Sigmoid colon (tissue), 7 donors: ENCODE results near the gene UNC5CL. TPM values are rescaled to one million over a fixed set of nuclear protein-coding genes. Genes with fewer than 3 reads are reported as not detected.

Source experiments
- DNase-seq: peaks from one replicate; pipeline ENCODE4 v3.0.0-alpha.2; 2019
- H3K27ac ChIP-seq, 4 donors: fragments of 200-600 bp; sonication (generic); one replicate each; pipeline ENCODE4 v1.5.1; 2016 to 2019; ENCODE audit warnings: mild to moderate bottlenecking in 1 of 4
- H3K27me3 ChIP-seq, 3 donors: fragments of 200-600 bp; sonication (generic); one replicate each; pipeline ENCODE4 v1.5.1; 2019; ENCODE audit warnings: mild to moderate bottlenecking in 1 of 3
- H3K36me3 ChIP-seq, 4 donors: fragments of 200-600 bp; sonication (generic); one replicate each; pipeline ENCODE4 v1.5.1; 2016 to 2019
- H3K4me1 ChIP-seq, 4 donors: fragments of 200-600 bp; sonication (generic); one replicate each; pipeline ENCODE4 v1.5.1; 2017 to 2019
- H3K4me3 ChIP-seq, 4 donors: fragments of 200-600 bp; sonication (generic); one replicate each; pipeline ENCODE4 v1.5.1; 2017 to 2019; ENCODE audit warnings: mild to moderate bottlenecking in 2 of 4, moderate library complexity in 1 of 4
- H3K9me3 ChIP-seq, 4 donors: fragments of 200-600 bp in 3 of 4; sonication (generic) in 3 of 4; one replicate each; pipeline versions ENCODE4 v1.5.1 to v1.6.1; 2013 to 2019
- EP300 ChIP-seq, 4 donors: sonication (generic); formaldehyde crosslinking; IDR thresholded peaks; one replicate each; pipeline ENCODE4 v1.6.1; 2017; ENCODE audit warnings: antibody characterized with exemption in 4 of 4
- POLR2A ChIP-seq, 2 donors: fragments of 450-650 bp; IDR thresholded peaks; one replicate each; pipeline ENCODE4 v1.6.1; 2016; ENCODE audit warnings: antibody characterized with exemption in 2 of 2, mild to moderate bottlenecking in 2 of 2, moderate library complexity in 2 of 2
- POLR2AphosphoS5 ChIP-seq, 4 donors: sonication (generic); formaldehyde crosslinking; IDR thresholded peaks; one replicate each; pipeline ENCODE4 v1.6.1; 2017; ENCODE audit warnings: antibody characterized with exemption in 4 of 4
- WGBS, 2 donors: extraction: QIAGEN DNeasy Blood & Tissue Kit; methylation state at CpG; one replicate each; pipeline ENCODE4 v1.1.7; 2013; 5-methylcytosine and 5-hydroxymethylcytosine counted together
- intact Hi-C: fragments of 100-400 bp; cut with DNase I; formaldehyde crosslinking; loops from one replicate; pipeline ENCODE4 v1.15.1; 2023
- polyA plus RNA-seq, 3 donors: library from polyadenylated mRNA; stranded (reverse); fragments of 200-250 nt; gene quantifications; one replicate each; pipeline ENCODE4 v1.2.3, GENCODE V29; 2013
- total RNA-seq, 4 donors: library from RNA; depleted of rRNA; stranded (reverse); fragments of >200 nt; gene quantifications; one replicate each; pipeline ENCODE4 v1.1.0, GENCODE V29; 2016
- TF ChIP-seq, protein P1 (sequence below), 4 experiments: fragments of 450-650 bp in 3 of 4; fragments of 200-600 bp in 1 of 4; IDR thresholded peaks; one replicate each; pipeline ENCODE4 v1.5.1; 2016 to 2019; ENCODE audit warnings: antibody characterized with exemption in 4 of 4, mild to moderate bottlenecking in 3 of 4, moderate library complexity in 2 of 4
- donor health status: healthy with polysubstance abuse.
- donor health status: Bipolar disorder and iron deficiency.
- donor health status: healthy.

The UNC5CL gene, protein sequence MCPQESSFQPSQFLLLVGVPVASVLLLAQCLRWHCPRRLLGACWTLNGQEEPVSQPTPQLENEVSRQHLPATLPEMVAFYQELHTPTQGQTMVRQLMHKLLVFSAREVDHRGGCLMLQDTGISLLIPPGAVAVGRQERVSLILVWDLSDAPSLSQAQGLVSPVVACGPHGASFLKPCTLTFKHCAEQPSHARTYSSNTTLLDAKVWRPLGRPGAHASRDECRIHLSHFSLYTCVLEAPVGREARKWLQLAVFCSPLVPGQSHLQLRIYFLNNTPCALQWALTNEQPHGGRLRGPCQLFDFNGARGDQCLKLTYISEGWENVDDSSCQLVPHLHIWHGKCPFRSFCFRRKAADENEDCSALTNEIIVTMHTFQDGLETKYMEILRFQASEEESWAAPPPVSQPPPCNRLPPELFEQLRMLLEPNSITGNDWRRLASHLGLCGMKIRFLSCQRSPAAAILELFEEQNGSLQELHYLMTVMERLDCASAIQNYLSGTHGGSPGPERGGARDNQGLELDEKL
- total RNA-seq (1 to 10 TPM in 2 of 4 donors, under 1 TPM in 2; 0.36 to 1.8 (median 0.82) TPM), polyA plus RNA-seq (1 to 10 TPM in 2 of 3 donors, under 1 TPM in 1; 0.46 to 6.0 (median 1.2) TPM)

DNA sequence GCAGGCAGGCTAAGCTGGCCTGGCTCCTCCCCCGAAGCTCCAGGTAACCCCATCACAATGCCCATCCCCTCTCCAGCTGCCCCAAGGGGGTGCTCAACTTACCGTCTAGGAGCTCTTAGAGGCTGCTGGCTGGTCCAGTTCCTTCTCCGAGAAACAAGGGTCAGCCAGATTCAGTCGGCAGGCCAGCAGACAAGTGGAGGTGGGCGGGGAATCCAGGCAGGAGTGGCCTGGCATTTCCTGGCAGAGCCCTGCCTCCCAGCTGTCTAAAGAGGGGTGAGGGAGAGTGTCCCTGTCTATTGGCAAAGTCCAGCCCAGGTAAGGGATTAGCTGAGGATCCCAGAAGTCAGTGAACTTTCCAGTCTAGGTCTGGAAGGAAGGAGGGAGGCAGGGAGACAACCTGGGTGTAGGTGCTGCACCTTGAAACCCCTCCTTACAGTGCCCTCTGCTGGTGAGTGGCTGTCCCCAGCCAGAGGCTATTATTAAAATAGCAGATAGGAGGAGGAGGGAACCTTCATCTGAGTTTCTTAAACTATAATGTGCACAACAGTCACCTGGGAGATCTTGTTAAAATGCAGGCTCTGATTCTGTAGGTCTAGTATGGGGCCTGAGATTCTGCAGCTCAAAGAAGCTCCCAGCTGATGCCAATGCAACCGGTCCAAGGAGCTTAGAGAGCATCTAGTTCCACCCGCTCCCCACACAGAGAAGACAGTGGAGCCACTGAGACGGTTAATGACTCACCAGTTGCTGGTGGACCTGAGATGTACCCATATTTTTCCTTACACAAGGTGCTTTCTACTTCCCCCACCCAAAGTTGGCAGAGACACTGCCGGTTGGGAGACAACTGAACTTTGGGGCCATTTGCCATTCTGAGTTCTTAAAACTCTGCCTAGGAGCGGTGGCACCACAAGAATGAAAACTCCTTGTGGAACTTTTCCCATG, at the start of gene UNC5CL:
Gene UNC5CL (minus strand): TSS at position 162 of the 939 bp plus-strand sequence. CDS start 4,147 bp downstream, outside the sequence.
- 46 to 66% methylated on average over 10 of the region's 10 CpGs for WGBS, 2 donors
- no peak for DNase-seq
- Histone ChIP-seq H3K4me3 (no peak within 1 kb of the TSS), H3K27ac (no peak within 1 kb of the TSS), H3K36me3 (no peaks in the 10 kb centered on the region), H3K27me3 (no peaks in the 10 kb centered on the region), H3K4me1 (no peaks in the 10 kb centered on the region), H3K9me3 (no peaks in the 10 kb centered on the region)
- TF ChIP-seq, protein P1, sequence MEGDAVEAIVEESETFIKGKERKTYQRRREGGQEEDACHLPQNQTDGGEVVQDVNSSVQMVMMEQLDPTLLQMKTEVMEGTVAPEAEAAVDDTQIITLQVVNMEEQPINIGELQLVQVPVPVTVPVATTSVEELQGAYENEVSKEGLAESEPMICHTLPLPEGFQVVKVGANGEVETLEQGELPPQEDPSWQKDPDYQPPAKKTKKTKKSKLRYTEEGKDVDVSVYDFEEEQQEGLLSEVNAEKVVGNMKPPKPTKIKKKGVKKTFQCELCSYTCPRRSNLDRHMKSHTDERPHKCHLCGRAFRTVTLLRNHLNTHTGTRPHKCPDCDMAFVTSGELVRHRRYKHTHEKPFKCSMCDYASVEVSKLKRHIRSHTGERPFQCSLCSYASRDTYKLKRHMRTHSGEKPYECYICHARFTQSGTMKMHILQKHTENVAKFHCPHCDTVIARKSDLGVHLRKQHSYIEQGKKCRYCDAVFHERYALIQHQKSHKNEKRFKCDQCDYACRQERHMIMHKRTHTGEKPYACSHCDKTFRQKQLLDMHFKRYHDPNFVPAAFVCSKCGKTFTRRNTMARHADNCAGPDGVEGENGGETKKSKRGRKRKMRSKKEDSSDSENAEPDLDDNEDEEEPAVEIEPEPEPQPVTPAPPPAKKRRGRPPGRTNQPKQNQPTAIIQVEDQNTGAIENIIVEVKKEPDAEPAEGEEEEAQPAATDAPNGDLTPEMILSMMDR (IDR thresholded peaks at IDR 0.05), result peak in 3 of 4 experiments; percentile 25 to 44 (median 41)
- TF ChIP-seq EP300 (IDR thresholded peaks at IDR 0.05), result no peak
- intact Hi-C loops, result no loop called here

DNA sequence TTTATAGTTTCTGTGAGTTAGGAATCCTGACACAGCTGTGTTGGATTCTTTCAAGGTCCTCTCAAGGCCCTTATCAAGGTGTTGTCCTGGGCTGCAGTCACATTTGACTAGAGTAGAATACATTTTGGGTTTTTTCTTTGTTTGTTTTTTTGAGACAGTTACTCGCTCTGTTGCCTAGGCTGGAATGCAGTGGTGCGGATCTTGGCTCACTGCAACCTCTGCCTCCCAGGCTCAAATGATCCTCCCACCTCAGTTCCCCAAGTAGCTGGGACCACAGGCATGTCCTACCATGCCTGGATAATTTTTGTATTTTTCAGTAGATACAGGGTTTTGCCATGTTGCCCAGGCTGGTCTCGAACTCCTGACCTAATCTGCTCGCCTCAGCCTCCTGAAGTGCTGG, 49.4 kb upstream of the UNC5CL start:
- TF ChIP-seq, protein P1 (IDR thresholded peaks at IDR 0.05), result no peak
- TF ChIP-seq EP300 (IDR thresholded peaks at IDR 0.05) (no peak), POLR2AphosphoS5 (IDR thresholded peaks at IDR 0.05) (no peak), POLR2A (IDR thresholded peaks at IDR 0.05) (no peak)
- intact Hi-C loops, result no loop called here
- H3K27ac ChIP-seq, result no peak overlapping the region
- 95 to 97% methylated on average over 4 of the region's 4 CpGs for WGBS, 2 donors
- no peaks in the 10 kb centered on the region for H3K4me1 ChIP-seq
- no peak for DNase-seq
- no peaks in the 10 kb centered on the region for H3K27me3 ChIP-seq
- H3K36me3 ChIP-seq, result peaks cover 18 to 90% (median 23%) of the 10 kb centered on the region in 4 donors
- no peak overlapping the region for H3K4me3 ChIP-seq
- no peaks in the 10 kb centered on the region for H3K9me3 ChIP-seq

DNA sequence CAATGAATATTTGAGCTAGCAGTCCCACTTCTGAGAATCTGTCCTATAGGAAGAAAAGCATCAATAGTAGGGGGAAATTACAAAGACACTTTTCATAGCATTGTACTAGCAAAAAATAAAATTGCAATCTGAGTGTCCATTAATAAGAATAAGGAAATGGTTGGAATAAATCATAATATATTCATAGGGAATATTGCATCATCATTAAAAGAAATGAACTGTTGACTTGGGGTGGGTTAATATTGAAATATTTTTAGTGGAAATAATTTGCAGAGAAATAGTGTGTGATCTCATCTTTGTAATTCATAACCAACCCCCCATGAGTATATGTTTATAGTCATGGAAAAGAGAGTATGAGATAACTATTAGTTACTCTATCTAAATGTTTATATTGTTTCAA, 46.2 kb upstream of the UNC5CL start:
- Histone ChIP-seq H3K27me3 (no peaks in the 10 kb centered on the region), H3K4me3 (no peak overlapping the region), H3K36me3 (peaks cover 8 to 87% (median 24%) of the 10 kb centered on the region in 4 donors), H3K9me3 (no peaks in the 10 kb centered on the region), H3K4me1 (no peaks in the 10 kb centered on the region), H3K27ac (no peak overlapping the region)
- intact Hi-C loops, result no loop called here
- TF ChIP-seq POLR2AphosphoS5 (IDR thresholded peaks at IDR 0.05) (no peak), POLR2A (IDR thresholded peaks at IDR 0.05) (no peak), EP300 (IDR thresholded peaks at IDR 0.05) (no peak)
- TF ChIP-seq, protein P1 (IDR thresholded peaks at IDR 0.05), result no peak
- DNase-seq, result no peak

DNA sequence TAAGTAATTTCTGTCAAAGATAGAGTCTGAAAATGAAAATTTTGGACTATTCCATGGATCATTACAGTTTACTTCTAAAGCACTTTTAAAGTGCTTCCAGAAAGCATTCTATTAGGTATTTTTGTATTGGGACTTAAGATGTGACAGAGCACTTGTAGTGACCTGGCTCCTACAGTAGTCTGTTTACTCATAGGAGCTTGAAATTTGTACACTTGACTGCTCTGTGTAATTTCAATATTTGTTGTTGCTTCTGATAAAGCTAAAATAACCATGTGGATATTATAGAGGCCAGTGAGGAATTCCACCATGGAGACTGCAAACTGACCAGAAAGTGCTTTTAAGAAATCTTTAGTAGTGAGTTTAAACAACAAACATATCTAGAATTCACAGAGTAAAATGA, 44.1 kb upstream of the UNC5CL start:
- intact Hi-C loops, result no loop called here
- Histone ChIP-seq H3K36me3 (peaks cover 3 to 83% (median 23%) of the 10 kb centered on the region in 4 donors), H3K27me3 (no peaks in the 10 kb centered on the region), H3K27ac (no peak overlapping the region), H3K9me3 (no peaks in the 10 kb centered on the region), H3K4me3 (no peak overlapping the region), H3K4me1 (no peaks in the 10 kb centered on the region)
- no peak for TF ChIP-seq POLR2AphosphoS5 (IDR thresholded peaks at IDR 0.05)
- no peak for TF ChIP-seq EP300 (IDR thresholded peaks at IDR 0.05)
- no peak for DNase-seq

DNA sequence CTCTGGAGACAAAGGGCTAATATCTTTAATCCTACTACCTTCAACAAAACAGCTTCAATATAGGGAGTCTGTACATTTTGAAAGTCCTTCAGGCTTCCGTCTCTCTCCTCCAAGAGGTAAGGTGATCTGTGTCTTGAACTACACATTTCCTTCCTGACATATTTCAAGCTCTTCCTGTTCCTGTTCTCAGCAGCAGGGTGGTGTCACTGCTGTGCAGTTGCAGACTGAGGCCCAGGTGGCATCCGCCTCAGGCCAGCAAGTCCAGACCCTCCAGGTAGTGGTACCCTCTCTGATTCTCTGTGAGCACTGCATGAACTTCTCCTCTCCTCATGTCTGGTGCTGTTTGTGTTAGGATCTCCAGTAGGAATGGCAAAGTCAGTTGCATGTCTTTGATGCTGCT, 41.6 kb upstream of the UNC5CL start:
- Histone ChIP-seq H3K4me1 (peaks cover 0 to 5% (median 0%) of the 10 kb centered on the region in 4 donors), H3K9me3 (no peaks in the 10 kb centered on the region), H3K27me3 (no peaks in the 10 kb centered on the region), H3K36me3 (peaks cover 3 to 62% (median 23%) of the 10 kb centered on the region in 4 donors), H3K4me3 (no peak overlapping the region), H3K27ac (no peak overlapping the region)
- no peak for TF ChIP-seq POLR2AphosphoS5 (IDR thresholded peaks at IDR 0.05)
- TF ChIP-seq POLR2A (IDR thresholded peaks at IDR 0.05), result no peak
- TF ChIP-seq, protein P1 (IDR thresholded peaks at IDR 0.05), result no peak
- TF ChIP-seq EP300 (IDR thresholded peaks at IDR 0.05), result no peak
- WGBS, 2 donors, result 61 to 91% methylated on average over 2 of the region's 2 CpGs
- intact Hi-C loops, result no loop called here
- DNase-seq, result no peak
